Measurements from ENCODE around the gene ZFP36L1. TPM values are rescaled to one million over a fixed set of nuclear protein-coding genes. Genes with fewer than 3 reads are reported as not detected.

ZFP36L1 gene
- total RNA-seq, 1 experiment from 2014 or later, result 304 TPM

DNA sequence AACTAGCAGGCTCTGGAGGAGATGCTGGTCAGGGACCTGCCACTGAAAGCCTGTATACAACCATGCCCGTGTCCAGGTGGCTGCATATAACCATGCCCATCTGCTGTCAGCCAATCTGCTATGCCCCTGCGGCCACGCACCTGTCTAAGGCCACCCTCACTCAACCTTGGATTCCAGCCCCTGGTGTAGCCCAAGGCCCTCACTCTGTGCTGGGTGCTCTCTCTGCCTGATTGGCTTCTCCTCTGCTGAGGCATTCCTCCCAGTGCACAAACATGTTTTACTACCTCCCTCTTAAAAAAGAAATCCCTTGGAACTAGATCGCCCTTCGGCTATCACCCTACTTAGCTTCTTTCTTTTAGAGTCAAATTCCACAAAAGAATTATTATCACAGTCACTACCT is 45.5 kb downstream of the ZFP36L1 start:
- Histone ChIP-seq H3K27me3 (ENCODE audit: insufficient read depth, low read length) (no peaks in the 10 kb centered on the region), H3K79me2 (ENCODE audit: insufficient read depth, low read length) (no peaks in the 10 kb centered on the region), H3K36me3 (ENCODE audit: control insufficient read depth in 1 of 2, insufficient read depth in 2 of 2, low read length in 2 of 2) (no peaks in the 10 kb centered on the region), H4K20me1 (ENCODE audit: insufficient read depth) (no peaks in the 10 kb centered on the region), H2AFZ (ENCODE audit: low read depth, low read length, poor library complexity, severe bottlenecking) (no peak overlapping the region), H3K9ac (ENCODE audit: low read length) (no peak overlapping the region), H3K4me1 (ENCODE audit: control insufficient read depth in 1 of 2, insufficient read depth in 2 of 2, low read length in 2 of 2) (peaks cover 8 to 9% of the 10 kb centered on the region in 2 experiments; a peak in 2 of 4 replicates), H3K9me3 (ENCODE audit: control insufficient read depth in 1 of 2, insufficient read depth in 1 of 2, low read depth in 1 of 2, low read length in 2 of 2) (no peaks in the 10 kb centered on the region), H3K27ac (ENCODE audit: low read depth, low read length) (no peak overlapping the region), H3K9me2 (ENCODE audit: insufficient read depth) (no peaks in the 10 kb centered on the region), H3K4me2 (ENCODE audit: low read length) (no peak overlapping the region), H3K4me3 (replicated peaks in 1 of 2; ENCODE audit: low read depth in 1 of 2, low read length in 2 of 2) (no peak overlapping the region)
- TF ChIP-seq ELF1 (IDR thresholded peaks at IDR 0.05; ENCODE audit: borderline replicate concordance, low read depth), result no peak
- no peak for TF ChIP-seq RAD21 (IDR thresholded peaks at IDR 0.05; ENCODE audit: low read depth)
- TF ChIP-seq SIN3A (IDR thresholded peaks at IDR 0.05; ENCODE audit: low read depth), result no peak
- TF ChIP-seq CBX3 (IDR thresholded peaks at IDR 0.05; ENCODE audit: low read depth), result no peak
- TF ChIP-seq, protein P1, sequence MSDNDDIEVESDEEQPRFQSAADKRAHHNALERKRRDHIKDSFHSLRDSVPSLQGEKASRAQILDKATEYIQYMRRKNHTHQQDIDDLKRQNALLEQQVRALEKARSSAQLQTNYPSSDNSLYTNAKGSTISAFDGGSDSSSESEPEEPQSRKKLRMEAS (IDR thresholded peaks at IDR 0.05), result no peak
- TF ChIP-seq SRF (IDR thresholded peaks at IDR 0.05; ENCODE audit: low read depth), result no peak
- TF ChIP-seq JUND (IDR thresholded peaks at IDR 0.05), result no peak
- TF ChIP-seq, protein P2, sequence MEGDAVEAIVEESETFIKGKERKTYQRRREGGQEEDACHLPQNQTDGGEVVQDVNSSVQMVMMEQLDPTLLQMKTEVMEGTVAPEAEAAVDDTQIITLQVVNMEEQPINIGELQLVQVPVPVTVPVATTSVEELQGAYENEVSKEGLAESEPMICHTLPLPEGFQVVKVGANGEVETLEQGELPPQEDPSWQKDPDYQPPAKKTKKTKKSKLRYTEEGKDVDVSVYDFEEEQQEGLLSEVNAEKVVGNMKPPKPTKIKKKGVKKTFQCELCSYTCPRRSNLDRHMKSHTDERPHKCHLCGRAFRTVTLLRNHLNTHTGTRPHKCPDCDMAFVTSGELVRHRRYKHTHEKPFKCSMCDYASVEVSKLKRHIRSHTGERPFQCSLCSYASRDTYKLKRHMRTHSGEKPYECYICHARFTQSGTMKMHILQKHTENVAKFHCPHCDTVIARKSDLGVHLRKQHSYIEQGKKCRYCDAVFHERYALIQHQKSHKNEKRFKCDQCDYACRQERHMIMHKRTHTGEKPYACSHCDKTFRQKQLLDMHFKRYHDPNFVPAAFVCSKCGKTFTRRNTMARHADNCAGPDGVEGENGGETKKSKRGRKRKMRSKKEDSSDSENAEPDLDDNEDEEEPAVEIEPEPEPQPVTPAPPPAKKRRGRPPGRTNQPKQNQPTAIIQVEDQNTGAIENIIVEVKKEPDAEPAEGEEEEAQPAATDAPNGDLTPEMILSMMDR (IDR thresholded peaks at IDR 0.05 in 2 of 3, conservative IDR thresholded peaks at IDR 0.05 in 1 of 3; ENCODE audit: borderline replicate concordance in 1 of 3, insufficient read depth in 1 of 3, low read depth in 2 of 3, low read length in 2 of 3), result no peak
- no peak for TF ChIP-seq TCF7L2 (IDR thresholded peaks at IDR 0.05; ENCODE audit: borderline replicate concordance, extremely low read depth, insufficient read depth, insufficient read length)
- TF ChIP-seq EGR1 (IDR thresholded peaks at IDR 0.05; ENCODE audit: low read depth), result no peak
- TF ChIP-seq ZFX (IDR thresholded peaks at IDR 0.05), result no peak
- TF ChIP-seq SP1 (IDR thresholded peaks at IDR 0.05; ENCODE audit: low read depth), result no peak
- intact Hi-C loops (cut with micrococcal nuclease), result no loop called here
- DNase-seq (ENCODE audit: low read depth, low spot score) (no peak), ATAC-seq (no peak)
- no TSS peak for BruUV-seq (replicated peaks)
- CTCF ChIA-PET, result no interaction called here
- POLR2A ChIA-PET, result no interaction called here
- RAD21 ChIA-PET (ENCODE audit: low non-redundant PET in 1 of 2, low total read pairs in 2 of 2, uncharacterized antibody in 2 of 2, unreplicated experiment in 2 of 2), result no interaction called here
